GM12874 (cell line): ENCODE results near the gene SFMBT1.
A peak's percentile ranks its signal among the peaks of the same experiment; 100 is the strongest.

ENCODE experiments used
- CTCF ChIP-seq: IDR thresholded peaks from 2 replicates; pipeline ENCODE4 v1.5.1; 2011; ENCODE audit warnings: low read depth, mild to moderate bottlenecking, control low read depth, low read length, moderate library complexity; ENCODE audit not compliant: insufficient read depth

Gene SFMBT1

GRCh38 chr3:53056442-53056841 is 10.6 kb upstream of the SFMBT1 start:
- peak; percentile 33; the same call in 1 of the 2 replicates for TF ChIP-seq CTCF

DNA sequence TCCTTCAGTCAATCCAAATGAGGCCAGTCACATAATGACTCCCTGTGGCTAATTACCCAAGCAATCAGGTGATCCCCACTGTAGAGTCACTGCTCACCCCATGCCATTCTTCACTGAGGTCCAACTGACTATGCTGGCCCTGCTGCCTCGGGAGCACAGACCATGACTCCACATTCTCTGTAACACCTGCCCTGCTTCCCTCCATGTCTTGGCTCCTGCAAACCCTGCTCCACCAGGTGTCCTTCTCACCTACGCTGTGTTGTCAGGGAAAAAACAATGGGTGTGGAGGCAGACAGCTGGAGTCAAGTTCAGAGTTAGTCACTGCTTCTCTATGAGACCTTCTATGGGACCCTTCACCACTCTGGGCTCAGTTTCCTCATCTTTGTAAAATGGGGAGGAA is 6.1 kb upstream of the SFMBT1 start:
- TF ChIP-seq CTCF = no peak

- no peak for TF ChIP-seq CTCF
Measured at GRCh38 chr3:53049987-53050386, 4.1 kb upstream of the SFMBT1 start.

DNA sequence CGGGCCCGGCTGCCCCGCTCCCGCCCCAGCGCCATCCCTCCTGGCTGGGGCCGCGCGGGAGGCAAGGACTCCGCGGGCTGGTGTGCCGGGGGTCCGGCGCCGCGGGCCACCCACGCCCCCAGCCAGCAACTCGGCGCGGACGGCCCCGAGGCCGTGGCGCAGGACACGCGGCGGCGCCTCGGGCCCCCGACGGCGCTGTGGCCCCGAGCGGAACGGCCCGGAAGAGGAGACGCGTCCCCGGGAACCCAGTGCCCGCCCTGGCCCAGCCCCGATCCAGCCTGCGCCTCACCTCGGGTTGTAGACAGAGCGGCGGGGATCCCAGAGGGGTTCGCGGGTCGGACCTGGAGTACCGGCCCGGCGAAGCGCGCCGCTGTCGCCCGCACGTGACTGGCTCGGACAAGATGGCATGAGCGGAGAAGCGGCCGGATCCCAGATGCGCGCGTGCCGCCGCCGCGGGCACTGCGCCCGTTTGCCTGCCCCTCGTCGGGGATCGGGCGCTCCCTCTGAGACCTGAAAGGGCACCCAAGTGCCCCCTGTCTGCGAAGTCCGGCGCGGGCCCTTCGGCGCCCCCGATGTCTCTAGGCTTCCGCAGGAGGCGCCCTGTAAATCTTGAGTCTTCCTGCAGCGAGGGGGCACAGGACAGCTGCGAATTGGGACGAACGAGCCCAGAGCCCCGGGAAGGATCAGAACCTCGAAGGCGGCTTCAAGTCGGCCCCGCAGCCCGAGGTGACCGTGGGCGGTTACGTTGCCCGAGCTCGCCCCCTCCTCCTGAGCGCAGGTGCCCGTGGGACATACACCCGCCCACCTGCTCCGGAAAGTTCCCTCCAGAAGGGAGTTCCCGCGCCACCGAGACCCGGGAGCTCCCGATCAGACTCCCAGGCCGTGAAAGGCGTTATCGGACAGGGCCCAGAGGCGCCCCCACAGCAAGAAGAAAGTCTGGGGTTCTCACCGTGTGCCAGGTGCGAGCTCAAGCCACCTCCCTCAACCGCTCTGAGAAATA is 598 bp upstream of the SFMBT1 start:
- peak; percentile 74 for TF ChIP-seq CTCF

GRCh38 chr3:53044711-53045517 is 959 bp downstream of the SFMBT1 start:
- 0 out of 2 replicates have a peak, but pooled peaks have one; percentile 3 for TF ChIP-seq CTCF

DNA sequence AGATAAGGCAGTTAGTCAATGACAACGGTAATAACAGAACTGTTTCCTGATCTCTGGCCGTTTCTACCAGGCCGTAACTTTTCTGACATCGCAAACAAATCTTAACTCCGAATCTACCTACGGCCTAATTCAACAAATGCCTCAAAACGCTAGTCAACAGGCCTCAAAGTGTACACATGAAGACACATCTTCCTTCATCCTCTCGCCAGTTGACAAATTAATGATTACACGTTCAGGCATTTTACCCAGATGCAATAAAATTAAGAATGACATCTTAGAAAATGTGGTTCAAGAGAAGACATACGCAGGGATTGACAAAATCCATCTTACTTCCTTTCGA is 1.5 kb downstream of the SFMBT1 start:
- no peak for TF ChIP-seq CTCF

GRCh38 chr3:53043738-53044137 is 2.1 kb downstream of the SFMBT1 start:
- TF ChIP-seq CTCF = no peak
